Tibial nerve (tissue), 3 donors: ENCODE measurements around the gene IZUMO4.

Experiments
- CTCF ChIP-seq, 5 experiments: fragments of 200-600 bp in 3 of 5; fragments of 450-650 bp in 2 of 5; sonication (generic) in 3 of 5; IDR thresholded peaks; one replicate each; pipeline ENCODE4 v1.5.1; 2016 to 2019; ENCODE audit warnings: antibody characterized with exemption in 5 of 5, mild to moderate bottlenecking in 3 of 5, moderate library complexity in 2 of 5
- POLR2A ChIP-seq, 2 donors: fragments of 450-650 bp; IDR thresholded peaks; one replicate each; pipeline ENCODE4 v1.6.1; 2017; ENCODE audit warnings: antibody characterized with exemption in 2 of 2, mild to moderate bottlenecking in 2 of 2, moderate library complexity in 2 of 2

DNA sequence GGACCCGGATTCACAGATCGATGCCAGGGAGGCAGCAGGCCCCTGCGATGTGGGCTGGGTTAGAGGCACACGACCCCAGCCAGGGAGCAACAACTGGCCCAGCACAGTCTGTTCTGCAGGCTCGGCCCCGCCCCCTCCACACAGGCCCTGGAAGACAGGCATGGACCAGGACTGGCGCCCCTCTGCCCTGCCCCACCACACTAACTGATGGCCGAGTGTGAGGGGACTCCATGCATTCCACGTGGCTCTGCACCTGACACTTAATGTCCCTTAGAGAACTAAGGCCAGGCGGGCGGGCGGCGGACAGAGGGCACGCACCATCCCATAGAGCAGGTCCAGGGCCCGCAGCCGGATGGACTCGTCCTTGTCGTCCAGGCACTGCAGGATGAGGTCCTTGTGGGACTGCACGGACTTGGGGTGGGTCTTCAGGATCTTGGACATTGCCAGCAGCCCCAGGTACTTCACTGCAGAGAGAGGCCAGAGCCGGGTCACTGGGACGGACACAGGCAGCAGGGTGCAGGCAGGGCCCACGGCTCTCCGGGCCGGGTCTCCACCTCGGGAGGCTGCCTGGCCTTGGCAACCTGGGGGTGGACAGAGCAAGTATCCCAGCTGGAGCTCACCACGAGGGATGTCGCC is 24.8 kb downstream of the IZUMO4 start:
- TF ChIP-seq POLR2A (IDR thresholded peaks at IDR 0.05), result no peak
- TF ChIP-seq CTCF (IDR thresholded peaks at IDR 0.05), result no peak
